CD4-positive, alpha-beta T cell treated with Interleukin-2 at 100 ng/mL for 4 hours (primary cell): ENCODE measurements around the gene MCTP2.
A peak's percentile ranks its signal among the peaks of the same experiment; 100 is the strongest.

Experiments used
- DNase-seq: peaks from one replicate; pipeline ENCODE4 v3.0.0-alpha.2; 2020; ENCODE audit warnings: low spot score

The MCTP2 gene

DNA sequence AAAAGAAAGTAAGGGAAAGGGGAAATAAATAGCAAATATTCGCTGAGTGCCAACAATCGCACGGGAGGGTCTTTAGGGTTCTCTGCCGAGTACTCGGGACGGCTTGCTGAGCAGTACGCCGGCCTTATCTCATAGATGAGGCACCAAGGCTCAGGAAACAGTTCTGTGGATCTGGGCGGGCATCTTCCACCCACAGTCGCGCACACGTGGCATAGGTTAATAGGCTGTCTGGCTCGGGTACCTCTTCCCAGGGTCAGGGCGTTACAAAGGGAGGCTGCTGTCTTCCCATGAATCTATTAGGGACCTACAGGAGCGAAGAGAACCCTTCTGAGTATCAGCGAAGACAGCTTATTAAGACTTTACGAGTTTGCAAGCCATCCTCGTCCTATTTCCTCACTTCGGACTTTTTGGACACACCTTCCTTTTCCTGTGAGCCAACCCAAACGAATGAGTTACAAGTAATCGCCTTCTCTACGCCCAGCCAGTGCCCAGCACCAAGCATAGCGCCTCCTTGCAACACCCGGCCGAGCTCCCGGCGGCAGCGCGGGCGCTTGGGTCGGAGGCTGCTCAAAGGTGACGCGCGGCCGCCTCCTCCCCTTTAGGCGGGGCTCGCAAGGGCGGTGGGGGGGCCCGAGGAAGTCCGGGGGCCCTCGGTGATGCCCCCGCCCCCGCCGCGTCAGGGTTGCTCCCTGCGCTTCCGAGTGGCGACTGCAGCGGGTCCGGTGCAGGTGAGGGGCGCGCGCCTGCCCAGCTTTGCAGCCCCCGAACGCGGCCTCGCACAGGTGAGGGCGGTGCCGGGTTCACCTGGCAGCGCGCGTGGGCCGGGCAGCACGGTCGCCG is at the start of gene MCTP2:
Gene MCTP2 (plus strand): TSS at position 679 of the 840 bp plus-strand sequence. CDS start 66,705 bp downstream, outside the sequence.
- DNase-seq = peak; percentile 80

DNA sequence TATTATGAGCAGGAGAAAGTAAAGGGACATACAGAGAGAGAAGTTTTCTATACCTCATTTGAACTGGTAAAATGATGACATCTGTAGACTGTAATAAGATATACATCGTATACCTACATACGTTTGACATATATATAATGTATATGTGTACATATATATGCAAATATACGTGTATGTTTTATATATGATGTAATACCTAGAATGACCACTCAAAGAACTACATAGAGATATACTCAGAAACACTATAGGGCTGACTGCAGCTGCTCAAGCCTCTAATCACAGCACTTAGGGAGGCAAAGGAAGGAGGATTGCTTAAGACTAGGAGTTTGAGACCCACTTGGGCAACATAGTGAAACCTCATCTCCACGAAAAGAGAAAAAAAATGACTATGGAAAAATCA is 48.5 kb upstream of the MCTP2 start:
- DNase-seq = no peak

DNA sequence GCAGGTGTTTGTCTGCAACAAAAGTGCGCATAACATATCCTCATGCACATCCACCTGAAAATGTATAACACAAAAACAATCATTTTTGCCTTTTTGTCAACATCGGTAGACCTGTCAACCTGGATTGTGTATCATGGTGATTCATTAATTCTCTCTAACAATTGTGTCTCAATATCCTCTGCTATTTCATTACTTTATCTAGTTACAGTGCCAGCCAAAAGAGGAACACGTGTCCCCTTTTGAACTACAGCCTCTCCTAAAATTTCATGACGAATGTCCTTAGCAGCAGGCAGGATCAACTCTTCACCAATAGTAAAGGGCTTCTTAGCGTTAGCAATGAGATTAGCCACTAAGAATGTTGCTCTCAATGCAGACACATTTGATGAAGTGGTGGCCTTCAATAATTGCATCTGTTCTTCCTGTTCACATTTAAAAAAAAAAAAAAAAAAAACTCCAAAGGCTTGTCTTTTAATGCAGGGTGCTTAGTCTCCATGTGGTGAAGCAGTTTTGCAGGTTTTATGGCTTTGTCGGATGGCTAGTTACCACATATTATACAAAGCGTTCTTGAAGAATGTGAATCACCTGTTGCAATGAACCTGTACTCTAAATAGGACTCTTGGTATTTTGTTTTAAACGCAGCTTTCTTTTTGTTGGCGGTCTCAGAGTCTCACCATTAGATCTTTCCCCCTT is 45.7 kb upstream of the MCTP2 start:
- DNase-seq = no peak

- no peak for DNase-seq
Measured at GRCh38 chr15:94186770-94187331, 44.5 kb upstream of the MCTP2 start.

GRCh38 chr15:94193906-94194305 is 37.5 kb upstream of the MCTP2 start:
- DNase-seq = no peak

GRCh38 chr15:94196531-94196930 is 34.8 kb upstream of the MCTP2 start:
- no peak for DNase-seq

GRCh38 chr15:94198633-94199032 is 32.7 kb upstream of the MCTP2 start:
- no peak for DNase-seq

GRCh38 chr15:94199725-94200124 is 31.6 kb upstream of the MCTP2 start:
- no peak for DNase-seq

DNA sequence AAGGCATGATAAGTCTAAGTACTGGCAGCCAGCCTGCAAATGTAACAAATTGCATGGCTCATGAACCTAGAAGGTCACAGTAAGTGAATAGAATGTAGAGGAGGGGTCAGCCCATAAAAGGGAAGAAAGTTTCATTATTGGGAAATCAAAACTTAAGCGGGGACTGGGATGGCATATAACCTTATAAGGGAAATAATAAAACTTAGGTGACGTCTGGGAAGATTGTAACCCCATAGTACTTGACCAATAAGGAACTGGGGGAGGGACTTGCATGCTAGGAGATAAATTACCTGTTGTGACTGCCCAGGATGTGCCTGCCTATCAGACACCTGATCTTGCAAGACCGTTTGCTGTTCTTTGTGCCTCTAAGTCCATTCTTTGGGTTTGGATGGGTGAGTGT is 28.1 kb upstream of the MCTP2 start:
- no peak for DNase-seq

DNA sequence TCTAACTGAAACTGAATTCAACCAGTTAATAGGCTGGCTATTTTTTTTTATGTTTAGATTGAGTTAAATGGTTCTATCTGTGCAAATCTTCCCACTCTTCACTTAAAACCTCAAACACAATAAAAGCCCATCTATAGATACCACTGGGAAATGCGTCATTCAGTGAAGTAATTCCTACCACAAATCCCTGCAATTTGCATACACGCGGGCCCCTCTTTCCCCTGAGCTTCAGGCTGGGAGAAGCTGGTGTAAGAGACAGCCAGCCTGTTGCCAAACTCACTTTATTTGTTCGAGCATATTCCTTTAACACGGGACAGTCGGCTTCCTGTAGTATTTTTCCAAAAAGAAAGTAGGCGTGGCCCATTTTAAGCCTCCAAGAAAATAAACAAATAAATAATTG is 26.0 kb upstream of the MCTP2 start:
- no peak for DNase-seq

- peak; percentile 52 for DNase-seq
Measured at GRCh38 chr15:94206463-94207167, 24.7 kb upstream of the MCTP2 start.

DNA sequence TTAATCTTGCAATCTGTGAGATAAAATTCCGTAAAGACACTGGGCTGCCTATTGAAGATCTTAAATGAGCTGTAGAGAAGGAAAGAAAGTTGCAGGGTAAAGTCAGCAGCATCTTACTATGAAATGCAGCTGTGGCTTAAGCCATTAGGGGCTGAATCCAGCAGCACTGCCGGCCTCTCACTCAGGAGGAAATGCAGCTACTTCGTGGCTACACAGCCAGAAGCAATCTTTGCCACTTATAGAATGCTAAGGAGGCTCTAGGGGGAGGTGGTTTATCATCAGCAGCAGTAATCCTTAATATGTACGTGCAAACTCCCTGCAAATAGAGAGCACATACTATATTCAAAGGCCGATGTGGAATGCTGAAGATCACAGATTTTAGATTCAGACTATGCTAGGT is 19.1 kb upstream of the MCTP2 start:
- DNase-seq = no peak

GRCh38 chr15:94225616-94226015 is 5.7 kb upstream of the MCTP2 start:
- no peak for DNase-seq

- no peak for DNase-seq
Measured at GRCh38 chr15:94228611-94229010, 2.8 kb upstream of the MCTP2 start.

DNA sequence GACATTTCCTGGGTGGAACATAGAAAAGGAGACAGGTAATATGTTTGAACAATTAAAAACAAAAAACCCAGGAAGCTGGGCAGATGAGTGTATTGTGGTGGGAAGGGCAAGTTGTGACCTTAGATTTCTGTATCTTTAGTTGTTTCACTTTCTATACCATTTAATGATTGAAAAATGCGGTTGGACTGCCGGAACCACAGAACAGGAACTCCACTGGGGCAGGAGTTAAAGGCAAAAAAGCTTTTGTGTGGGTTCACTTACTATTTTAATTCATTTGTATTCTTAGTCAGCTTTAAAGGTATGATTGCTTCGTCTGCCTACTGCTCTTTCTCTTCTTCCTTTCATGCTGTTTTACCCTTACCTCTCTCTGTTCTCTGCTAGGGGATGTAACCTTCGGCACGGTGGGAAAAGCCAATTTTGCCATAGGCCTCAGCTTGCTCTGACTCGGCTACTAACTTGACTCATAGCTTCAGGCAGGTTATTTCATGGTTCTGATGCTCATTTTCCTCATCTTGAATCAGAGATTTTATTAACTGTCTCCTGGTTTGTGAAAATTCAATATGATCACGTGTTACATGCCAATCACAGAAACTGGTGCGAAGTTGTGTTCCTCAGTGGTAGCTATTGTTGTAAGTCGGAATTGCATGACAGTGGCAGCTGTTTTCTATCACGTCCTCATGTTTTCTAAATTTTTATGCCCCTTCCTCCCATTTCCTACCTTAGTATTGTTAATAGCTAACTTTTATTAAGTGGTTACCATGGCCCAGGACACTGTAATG is 1.6 kb upstream of the MCTP2 start:
- peak; percentile 70 for DNase-seq

- no peak for DNase-seq
Measured at GRCh38 chr15:94230431-94230882, 904 bp upstream of the MCTP2 start.

DNA sequence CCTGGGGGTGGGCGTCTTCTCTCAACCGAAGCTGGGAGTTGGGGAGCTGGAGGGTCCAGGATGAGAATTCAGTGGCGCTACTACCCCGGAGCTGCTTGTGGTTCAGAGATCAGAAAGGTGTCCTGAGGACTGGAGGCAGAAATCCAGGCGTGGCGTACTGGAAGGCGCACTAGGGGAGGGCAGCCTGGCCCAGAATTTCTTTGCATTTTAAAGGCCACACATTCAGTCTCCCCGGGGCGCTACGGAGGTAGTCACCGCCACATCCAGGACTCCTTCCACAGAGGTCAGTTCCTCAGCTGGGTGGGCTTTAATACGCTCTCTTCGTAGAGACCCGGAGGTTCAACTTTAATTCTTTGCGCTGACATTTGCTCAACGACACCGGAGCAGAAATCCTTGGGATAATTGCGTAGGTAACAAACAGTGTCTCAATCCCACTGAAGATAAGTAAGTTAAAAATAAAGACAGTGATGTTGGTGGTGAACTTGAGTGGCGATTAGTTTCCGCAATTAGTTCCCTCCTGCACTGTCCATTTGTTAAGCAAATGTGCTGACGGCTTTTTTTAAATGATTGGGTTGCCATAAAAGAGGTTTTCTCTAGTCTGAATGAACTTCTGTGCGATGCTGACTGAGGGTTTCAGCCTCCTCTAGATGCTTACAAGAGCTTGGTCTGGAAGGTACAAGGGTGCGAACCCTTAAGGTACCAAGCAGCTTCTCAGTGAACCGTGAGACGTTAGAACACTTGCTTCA is 535 bp downstream of the MCTP2 start:
- no peak for DNase-seq

DNA sequence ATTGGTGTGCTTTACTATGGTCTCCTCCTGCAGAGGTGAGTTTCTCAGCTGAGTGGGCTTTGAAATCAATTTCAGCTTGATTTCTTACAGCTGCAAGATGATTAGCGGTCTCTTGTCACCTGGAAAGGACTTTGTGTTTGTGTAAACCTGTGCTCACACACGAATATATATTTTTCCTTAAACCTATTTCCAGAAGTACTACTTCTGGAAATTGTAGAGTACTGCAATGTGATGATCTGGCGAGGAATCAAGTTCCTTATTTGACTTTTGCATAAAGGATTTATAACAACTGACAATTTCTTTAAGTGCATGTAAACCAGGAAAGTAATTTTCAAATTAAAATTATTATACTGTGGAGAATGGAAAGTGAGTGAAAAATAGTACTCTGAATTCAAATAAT is 2.1 kb downstream of the MCTP2 start:
- no peak for DNase-seq

DNA sequence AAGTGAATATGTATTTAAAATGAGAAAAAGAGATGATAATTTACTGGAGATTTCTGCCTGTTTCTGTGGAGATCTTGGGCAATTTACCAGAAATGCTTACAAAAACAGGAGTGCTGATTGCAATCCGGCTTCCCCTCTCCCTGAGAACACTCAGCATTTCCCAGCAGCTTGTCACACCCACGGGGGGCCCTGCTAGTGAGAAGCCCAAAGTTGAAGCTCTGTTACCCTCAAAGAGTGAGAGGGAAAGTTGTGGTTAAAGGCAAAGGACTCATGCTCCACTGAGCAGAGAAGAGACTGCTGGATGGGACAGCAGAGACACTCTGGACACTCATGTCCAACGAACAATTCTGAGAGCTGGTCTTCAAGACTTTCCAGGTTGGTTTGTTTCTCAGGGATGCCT is 2.9 kb downstream of the MCTP2 start:
- no peak for DNase-seq

DNA sequence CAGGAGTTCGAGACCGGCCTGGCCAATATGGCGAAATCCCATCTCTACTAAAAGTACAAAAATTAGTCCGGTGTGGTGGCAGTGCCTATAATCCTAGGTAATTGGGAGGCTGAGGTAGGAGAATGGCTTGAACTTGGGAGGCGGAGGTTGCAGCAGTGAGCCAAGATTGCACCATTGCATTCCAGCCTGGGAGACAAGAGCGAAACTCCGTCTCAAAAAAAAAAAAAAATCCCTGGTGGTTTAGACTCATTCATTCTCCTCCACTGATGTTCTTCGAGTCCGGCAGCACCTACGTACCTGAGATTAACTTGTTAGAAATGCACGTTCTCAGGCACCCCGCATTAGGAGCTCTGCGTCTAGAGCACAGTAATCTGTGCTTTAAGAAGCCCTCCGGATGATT is 3.7 kb downstream of the MCTP2 start:
- DNase-seq = no peak

- DNase-seq = no peak
Measured at GRCh38 chr15:94235646-94236045, 4.3 kb downstream of the MCTP2 start.
